GM18519 (cell line): Measurements from ENCODE around the gene IL17RA.
"Not testable (repeated sequence)": the region's sequence is repeated elsewhere in the genome, so short reads cannot be mapped to it uniquely, and the experiment has no call there.

Source experiments
- ATAC-seq: cut with Tn5 transposase; IDR thresholded peaks from one replicate; pipeline ENCODE4 v1.9.1; 2021; ENCODE audit warnings: mild to moderate bottlenecking, moderate library complexity; ENCODE audit not compliant: unreplicated experiment, low FRiP score

Gene IL17RA

GRCh38 chr22:17118342-17118741 is 33.5 kb downstream of the IL17RA start:
- no peak for ATAC-seq

GRCh38 chr22:17119481-17120202 is 34.8 kb downstream of the IL17RA start:
- no peak for ATAC-seq

GRCh38 chr22:17120281-17120680 is 35.5 kb downstream of the IL17RA start:
- ATAC-seq = no peak

GRCh38 chr22:17120711-17121232 is 36.0 kb downstream of the IL17RA start:
- no peak for ATAC-seq

- ATAC-seq = no peak
These were observed 36.7 kb downstream of the IL17RA start, which contains the start of gene TMEM121B for GRCh38 chr22:17121233-17122195. TSS of gene TMEM121B (minus strand) at chr22:17121360. CDS start at chr22:17121127, 233 bp downstream.

- no peak for ATAC-seq
These were observed 45.4 kb downstream of the IL17RA start for GRCh38 chr22:17130199-17130598.

- no peak for ATAC-seq
These were observed 46.9 kb downstream of the IL17RA start for GRCh38 chr22:17131686-17132085.

GRCh38 chr22:17132112-17132511 is 47.3 kb downstream of the IL17RA start:
- ATAC-seq = no peak

GRCh38 chr22:17133137-17133536 is 48.3 kb downstream of the IL17RA start:
- no peak for ATAC-seq

GRCh38 chr22:17135153-17135760 is 50.5 kb downstream of the IL17RA start:
- ATAC-seq = no peak

GRCh38 chr22:17137170-17137569 is 52.4 kb downstream of the IL17RA start:
- no peak for ATAC-seq

GRCh38 chr22:17137861-17138425 is 53.1 kb downstream of the IL17RA start:
- ATAC-seq = no peak

- ATAC-seq = no peak
These were observed 53.7 kb downstream of the IL17RA start for GRCh38 chr22:17138513-17138912.

GRCh38 chr22:17140022-17140421 is 55.2 kb downstream of the IL17RA start:
- ATAC-seq = no peak

GRCh38 chr22:17140826-17141766 is 56.3 kb downstream of the IL17RA start:
- no peak for ATAC-seq

- ATAC-seq = no peak
These were observed 58.3 kb downstream of the IL17RA start for GRCh38 chr22:17143101-17143500.

- ATAC-seq = no peak
These were observed 59.0 kb downstream of the IL17RA start for GRCh38 chr22:17143826-17144225.

GRCh38 chr22:17145021-17145680 is 60.4 kb downstream of the IL17RA start:
- no peak for ATAC-seq

GRCh38 chr22:17147458-17147857 is 62.7 kb downstream of the IL17RA start:
- not testable (repeated sequence) for ATAC-seq
